GM23338 (cell line): ENCODE results near the gene CORO2A. TPM values are rescaled to one million over a fixed set of nuclear protein-coding genes. Genes with fewer than 3 reads are reported as not detected.
A peak's percentile ranks its signal among the peaks of the same experiment; 100 is the strongest.

Experiments
- ATAC-seq: fragments of 200-7000 bp; cut with Tn5 transposase; 3 replicates; pipeline ENCODE4 v1.9.1; 2020
- DNase-seq: peaks from one replicate; pipeline ENCODE4 v3.0.0-alpha.2; 2015; ENCODE audit warnings: low spot score
- H2AFZ ChIP-seq: fragments of 200-600 bp; sonication (generic); 2 replicates; pipeline ENCODE4 v1.8.0; 2016; ENCODE audit warnings: antibody characterized with exemption, mild to moderate bottlenecking, moderate library complexity
- H3F3A ChIP-seq: fragments of 200-600 bp; sonication (generic); replicated peaks from 2 replicates; pipeline ENCODE4 v1.8.0; 2017; ENCODE audit warnings: antibody characterized with exemption, mixed run types, low read depth
- H3K27ac ChIP-seq: fragments of 200-600 bp; sonication (generic); 2 replicates; pipeline ENCODE4 v1.6.1; 2016; ENCODE audit warnings: low read depth
- H3K27me3 ChIP-seq: fragments of 200-600 bp; sonication (generic); 2 replicates; pipeline ENCODE4 v1.8.0; 2016; ENCODE audit warnings: mild to moderate bottlenecking, mixed run types, moderate library complexity; ENCODE audit not compliant: insufficient read depth
- H3K36me3 ChIP-seq: fragments of 200-600 bp; sonication (generic); 2 replicates; pipeline ENCODE4 v1.8.0; 2016; ENCODE audit warnings: mild to moderate bottlenecking; ENCODE audit not compliant: insufficient read depth
- H3K4me1 ChIP-seq: fragments of 200-600 bp; sonication (generic); 2 replicates; pipeline ENCODE4 v1.8.0; 2016; ENCODE audit warnings: mild to moderate bottlenecking, moderate library complexity; ENCODE audit not compliant: insufficient read depth
- H3K4me2 ChIP-seq: fragments of 200-600 bp; sonication (generic); 2 replicates; pipeline ENCODE4 v1.7.1; 2017; ENCODE audit warnings: mixed run types
- H3K4me3 ChIP-seq: fragments of 200-600 bp; sonication (generic); 2 replicates; pipeline ENCODE4 v1.6.1; 2016; ENCODE audit warnings: mixed run types
- H3K79me2 ChIP-seq: fragments of 200-600 bp; sonication (generic); replicated peaks from 2 replicates; pipeline ENCODE4 v1.8.0; 2017; ENCODE audit warnings: mild to moderate bottlenecking; ENCODE audit not compliant: insufficient read depth
- H3K9me2 ChIP-seq: fragments of 200-600 bp; sonication (generic); 2 replicates; pipeline ENCODE4 v1.8.0; 2017; ENCODE audit not compliant: insufficient read depth
- H4K20me1 ChIP-seq: fragments of 200-600 bp; sonication (generic); replicated peaks from 2 replicates; pipeline ENCODE4 v1.8.0; 2017; ENCODE audit warnings: mild to moderate bottlenecking; ENCODE audit not compliant: insufficient read depth
- H3K27ac Mint-ChIP-seq: 2 replicates; pipeline ENCODE4 v1.8.0; 2020; ENCODE audit warnings: inconsistent platforms, mild to moderate bottlenecking, moderate library complexity, mixed read lengths
- H3K27me3 Mint-ChIP-seq: 3 replicates; pipeline ENCODE4 v1.8.0; 2022; ENCODE audit warnings: low read depth, mild to moderate bottlenecking, moderate library complexity, mixed read lengths, inconsistent platforms; ENCODE audit not compliant: insufficient read depth, poor library complexity
- H3K36me3 Mint-ChIP-seq: 3 replicates; pipeline ENCODE4 v1.8.0; 2021; ENCODE audit warnings: low read depth, mild to moderate bottlenecking, inconsistent platforms, moderate library complexity, mixed read lengths
- H3K4me1 Mint-ChIP-seq: 3 replicates; pipeline ENCODE4 v1.8.0; 2020; ENCODE audit warnings: mild to moderate bottlenecking, inconsistent platforms, mixed read lengths
- H3K4me3 Mint-ChIP-seq: 3 replicates; pipeline ENCODE4 v1.8.0; 2021; ENCODE audit warnings: moderate library complexity, mild to moderate bottlenecking, inconsistent platforms, mixed read lengths
- H3K9me3 Mint-ChIP-seq: 3 replicates; pipeline ENCODE4 v1.8.0; 2020; ENCODE audit warnings: moderate library complexity, mild to moderate bottlenecking, inconsistent platforms, mixed read lengths
- CREB1 ChIP-seq: fragments of 250-450 bp; sonication (Bioruptor Pico); IDR thresholded peaks from 2 replicates; pipeline ENCODE4 v1.5.0; 2020; ENCODE audit warnings: low read depth, mild to moderate bottlenecking, moderate library complexity
- CTCF ChIP-seq, 2 experiments: fragments of 200-600 bp in 1 of 2; sonication (generic) in 1 of 2; conservative IDR thresholded peaks; 2 replicates each; pipeline versions ENCODE4 v1.5.1 to v1.6.1; 2016 to 2017; ENCODE audit warnings: antibody characterized with exemption in 2 of 2, low read depth in 2 of 2, mild to moderate bottlenecking in 2 of 2, moderate library complexity in 1 of 2
- EZH2 ChIP-seq: fragments of 200-600 bp; sonication (generic); IDR thresholded peaks from one replicate; pipeline ENCODE4 v1.8.0; 2017; ENCODE audit warnings: antibody characterized with exemption, mild to moderate bottlenecking, low read depth; ENCODE audit not compliant: unreplicated experiment
- EZH2phosphoT487 ChIP-seq: fragments of 200-600 bp; sonication (generic); IDR thresholded peaks from one replicate; pipeline ENCODE4 v1.8.1; 2018; ENCODE audit warnings: antibody characterized with exemption; ENCODE audit not compliant: unreplicated experiment
- JUNB ChIP-seq: IDR thresholded peaks from one replicate; pipeline ENCODE4 v1.6.1; 2016; ENCODE audit warnings: antibody characterized with exemption; ENCODE audit not compliant: unreplicated experiment
- NANOG ChIP-seq: IDR thresholded peaks from 2 replicates; pipeline ENCODE4 v1.6.1; 2016; ENCODE audit warnings: antibody characterized with exemption, borderline replicate concordance
- POLR2AphosphoS5 ChIP-seq: IDR thresholded peaks from 2 replicates; pipeline ENCODE4 v1.6.1; 2016; ENCODE audit warnings: antibody characterized with exemption, low read depth
- ZNF114 ChIP-seq: fragments of 250-450 bp; sonication (Bioruptor Pico); IDR thresholded peaks from 2 replicates; pipeline ENCODE4 v1.5.0; 2020; ENCODE audit warnings: mild to moderate bottlenecking, moderate library complexity
- ZNF331 ChIP-seq: fragments of 250-450 bp; sonication (Bioruptor Pico); IDR thresholded peaks from 2 replicates; pipeline ENCODE4 v1.5.0; 2020; ENCODE audit warnings: low read depth, mild to moderate bottlenecking, moderate library complexity
- polyA plus RNA-seq: library from polyadenylated mRNA; unstranded; fragments of >200 nt; fragmentation: Nextera tagmentation; extraction: Ambion mirVana; gene quantifications from 2 replicates; pipeline ENCODE4 v1.2.1, GENCODE V29; 2016
- total RNA-seq: library from RNA; depleted of rRNA; stranded (reverse); fragments of >200 nt; shearing (Covaris generic); gene quantifications from 2 replicates; pipeline ENCODE4 v1.2.3, GENCODE V29; 2014

The CORO2A gene
- total and polyA plus RNA-seq, 2 experiments from 2014 or later = 12.9 to 27.6 TPM

- TF ChIP-seq CTCF (conservative IDR thresholded peaks at IDR 0.05; ENCODE audit: low read depth in 2 of 2) = no peak
- TF ChIP-seq POLR2AphosphoS5 = no peak
- no peak for TF ChIP-seq NANOG
- no peak for TF ChIP-seq ZNF114
These were observed 117.1 kb downstream of the CORO2A start (continued) for GRCh38 chr9:98075332-98075805.

- Mint-ChIP-seq H3K9me3 (no peaks in the 10 kb centered on the region), H3K4me3 (no peak overlapping the region), H3K27ac (no peak overlapping the region; the same call in 1 of the 2 replicates), H3K27me3 (peaks cover 1% of the 10 kb centered on the region), H3K36me3 (peaks cover 13% of the 10 kb centered on the region; the same call in 2 of the 3 replicates), H3K4me1 (peaks cover 23% of the 10 kb centered on the region)
- Histone ChIP-seq H4K20me1 (no peaks in the 10 kb centered on the region; the same call in 1 of the 2 replicates), H3K4me3 (no peak overlapping the region), H3K27ac (peak overlapping the region; percentile 64; the same call in 1 of the 2 replicates), H3K27me3 (no peaks in the 10 kb centered on the region), H3F3A (0 out of 2 replicates have a peak, but pooled peaks cover 9% of the 10 kb centered on the region), H3K79me2 (no peaks in the 10 kb centered on the region; the same call in 1 of the 2 replicates), H2AFZ (no peak overlapping the region), H3K4me1 (peaks cover 10% of the 10 kb centered on the region), H3K9me2 (no peaks in the 10 kb centered on the region), H3K36me3 (no peaks in the 10 kb centered on the region), H3K4me2 (peak overlapping the region; percentile 56; the same call in 1 of the 2 replicates)
- peak; percentile 77 for ATAC-seq
- TF ChIP-seq ZNF331 (CRISPR knock-in tag) (no peak), EZH2 (no peak), NANOG (no peak), CTCF (conservative IDR thresholded peaks at IDR 0.05; ENCODE audit: low read depth in 2 of 2) (peak; percentile 93 to 98)
- peak; percentile 82 for DNase-seq
These were observed 118.1 kb downstream of the CORO2A start for GRCh38 chr9:98074115-98074990.

- H3K27ac Mint-ChIP-seq = no peak overlapping the region
- no peak overlapping the region for H3K4me3 Mint-ChIP-seq
- Histone ChIP-seq H3K36me3 (no peaks in the 10 kb centered on the region), H3K9me2 (no peaks in the 10 kb centered on the region), H3F3A (0 out of 2 replicates have a peak, but pooled peaks cover 5% of the 10 kb centered on the region), H3K27me3 (no peaks in the 10 kb centered on the region), H4K20me1 (peaks cover 6% of the 10 kb centered on the region; the same call in 1 of the 2 replicates), H3K4me3 (no peak overlapping the region), H3K4me1 (peaks cover 10% of the 10 kb centered on the region), H3K79me2 (peaks cover 2% of the 10 kb centered on the region; the same call in 1 of the 2 replicates), H3K27ac (no peak overlapping the region), H2AFZ (no peak overlapping the region), H3K4me2 (no peak overlapping the region)
- DNase-seq (no peak), ATAC-seq (no peak)
- H3K27me3 Mint-ChIP-seq = peaks cover 1% of the 10 kb centered on the region
- H3K4me1 Mint-ChIP-seq = peaks cover 22% of the 10 kb centered on the region
- no peaks in the 10 kb centered on the region for H3K9me3 Mint-ChIP-seq
- 0 out of 3 replicates have a peak, but pooled peaks cover 3% of the 10 kb centered on the region for H3K36me3 Mint-ChIP-seq
- TF ChIP-seq ZNF331 (CRISPR knock-in tag) (no peak), CREB1 (CRISPR knock-in tag) (no peak), JUNB (no peak), EZH2phosphoT487 (no peak)
These were observed 120.7 kb downstream of the CORO2A start for GRCh38 chr9:98071737-98072136.
